HG03565 (cell line): ENCODE measurements around the gene UPK2.

Experiments used
- ATAC-seq: cut with Tn5 transposase; IDR thresholded peaks from one replicate; pipeline ENCODE4 v1.9.1; 2021; ENCODE audit warnings: mild to moderate bottlenecking, moderate library complexity; ENCODE audit not compliant: unreplicated experiment

Gene UPK2

DNA sequence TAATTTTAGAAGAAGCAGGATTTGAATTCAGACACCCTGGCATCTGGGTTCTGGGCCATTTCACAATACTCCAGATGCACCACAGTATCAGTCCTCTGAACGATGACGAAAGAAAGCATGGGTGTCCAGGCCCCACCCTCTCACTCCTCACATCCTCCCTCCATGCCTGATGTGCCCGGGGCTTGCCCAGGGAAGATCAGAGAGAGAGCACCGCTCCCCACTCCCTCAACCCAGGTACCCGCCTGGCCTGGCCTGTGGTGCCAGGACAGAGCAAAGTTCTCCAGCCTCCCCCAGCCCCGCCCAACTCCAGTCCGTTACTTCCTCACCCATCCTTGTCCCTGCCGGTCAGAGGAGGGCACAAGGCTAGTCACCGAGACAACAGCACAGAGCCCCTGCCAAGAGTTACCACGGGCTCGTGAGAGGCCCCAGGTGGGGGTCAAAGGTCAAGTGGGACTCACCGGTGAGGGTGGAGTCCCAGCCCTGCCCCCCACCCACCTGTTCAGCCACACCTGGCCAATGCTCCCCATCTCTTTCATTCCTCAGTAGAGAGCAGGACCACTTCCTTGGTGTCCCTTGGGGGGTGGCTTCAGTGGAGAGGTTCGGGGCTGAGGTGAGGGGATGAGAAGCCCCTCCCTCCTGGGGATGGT lies 38.5 kb upstream of the UPK2 start:
- no peak for ATAC-seq

- ATAC-seq: no peak
Measured at GRCh38 chr11:118918128-118918685, 37.9 kb upstream of the UPK2 start.

DNA sequence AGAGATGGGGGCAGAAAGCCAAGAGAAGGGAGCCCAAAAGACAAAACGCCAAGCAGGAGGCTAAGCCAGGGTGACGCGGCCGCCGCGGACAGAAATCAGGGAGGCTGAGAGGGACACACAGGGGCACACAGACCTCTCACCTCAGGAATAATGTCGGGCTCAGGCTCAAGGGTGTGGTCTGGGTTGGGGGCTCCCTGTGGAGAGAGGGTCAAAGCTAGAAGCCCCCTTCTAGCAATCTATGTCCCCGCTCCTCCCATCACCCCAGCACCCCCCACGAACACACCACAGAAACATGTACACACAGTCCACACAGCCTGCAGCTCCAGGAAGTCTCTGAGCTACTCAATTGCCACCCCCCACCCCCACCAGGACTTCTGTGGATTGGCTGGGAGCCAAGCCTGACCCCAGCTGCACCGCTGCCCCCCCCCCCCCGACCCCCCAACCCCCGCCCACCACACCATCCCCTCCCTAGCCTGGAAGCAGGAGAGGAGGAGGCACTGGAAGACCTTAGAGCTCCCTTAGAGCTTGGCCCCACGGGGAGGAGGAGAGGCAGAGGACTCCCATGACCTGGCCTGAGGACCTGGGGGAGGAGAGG lies 37.3 kb upstream of the UPK2 start:
- ATAC-seq: no peak

- no peak for ATAC-seq
Measured at GRCh38 chr11:118921121-118921928, 34.8 kb upstream of the UPK2 start.

DNA sequence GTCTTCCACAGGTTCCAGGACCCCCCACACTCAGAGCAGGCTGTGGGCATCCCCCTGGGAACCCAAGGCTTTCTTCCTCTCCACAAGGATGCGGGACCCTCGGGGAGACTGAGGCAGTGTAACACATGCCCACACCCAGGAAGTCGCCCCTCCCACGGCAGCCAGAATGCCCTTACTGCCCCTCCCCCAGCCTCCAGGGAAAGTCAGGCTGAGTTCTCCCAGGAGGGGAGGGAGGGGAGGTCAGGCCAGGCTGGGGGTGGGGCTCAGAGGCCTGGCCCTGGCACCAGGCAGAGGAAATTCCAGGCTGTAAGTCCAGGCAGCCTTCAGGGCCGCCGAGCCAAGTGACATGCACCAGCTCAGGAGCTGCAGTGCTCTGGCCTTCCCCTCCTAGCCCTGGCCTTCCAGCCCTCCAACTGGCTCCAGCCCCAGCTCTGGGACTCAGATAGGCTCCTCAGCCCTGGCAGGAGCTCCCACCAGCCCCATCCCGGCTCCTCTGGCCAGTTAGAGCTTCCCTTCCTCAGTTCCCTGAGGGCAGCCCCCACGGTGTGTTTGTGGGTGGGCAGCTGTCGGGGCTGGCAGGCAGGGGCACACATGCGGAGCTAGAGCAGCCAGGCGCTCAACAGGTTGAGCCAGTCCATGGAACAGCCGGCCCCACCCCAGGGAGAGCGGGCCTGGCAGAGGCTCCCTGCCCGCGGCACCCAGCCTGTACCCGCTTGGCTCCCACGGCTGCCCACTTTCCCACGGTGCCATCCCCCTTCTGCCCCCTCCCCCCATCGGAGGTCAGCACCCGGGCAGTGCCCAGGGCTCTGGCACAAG lies 34.0 kb upstream of the UPK2 start:
- ATAC-seq: no peak

- no peak for ATAC-seq
Measured at GRCh38 chr11:118922745-118923627, 33.1 kb upstream of the UPK2 start.

- ATAC-seq: no peak
Measured at GRCh38 chr11:118923721-118924587, 32.1 kb upstream of the UPK2 start.

DNA sequence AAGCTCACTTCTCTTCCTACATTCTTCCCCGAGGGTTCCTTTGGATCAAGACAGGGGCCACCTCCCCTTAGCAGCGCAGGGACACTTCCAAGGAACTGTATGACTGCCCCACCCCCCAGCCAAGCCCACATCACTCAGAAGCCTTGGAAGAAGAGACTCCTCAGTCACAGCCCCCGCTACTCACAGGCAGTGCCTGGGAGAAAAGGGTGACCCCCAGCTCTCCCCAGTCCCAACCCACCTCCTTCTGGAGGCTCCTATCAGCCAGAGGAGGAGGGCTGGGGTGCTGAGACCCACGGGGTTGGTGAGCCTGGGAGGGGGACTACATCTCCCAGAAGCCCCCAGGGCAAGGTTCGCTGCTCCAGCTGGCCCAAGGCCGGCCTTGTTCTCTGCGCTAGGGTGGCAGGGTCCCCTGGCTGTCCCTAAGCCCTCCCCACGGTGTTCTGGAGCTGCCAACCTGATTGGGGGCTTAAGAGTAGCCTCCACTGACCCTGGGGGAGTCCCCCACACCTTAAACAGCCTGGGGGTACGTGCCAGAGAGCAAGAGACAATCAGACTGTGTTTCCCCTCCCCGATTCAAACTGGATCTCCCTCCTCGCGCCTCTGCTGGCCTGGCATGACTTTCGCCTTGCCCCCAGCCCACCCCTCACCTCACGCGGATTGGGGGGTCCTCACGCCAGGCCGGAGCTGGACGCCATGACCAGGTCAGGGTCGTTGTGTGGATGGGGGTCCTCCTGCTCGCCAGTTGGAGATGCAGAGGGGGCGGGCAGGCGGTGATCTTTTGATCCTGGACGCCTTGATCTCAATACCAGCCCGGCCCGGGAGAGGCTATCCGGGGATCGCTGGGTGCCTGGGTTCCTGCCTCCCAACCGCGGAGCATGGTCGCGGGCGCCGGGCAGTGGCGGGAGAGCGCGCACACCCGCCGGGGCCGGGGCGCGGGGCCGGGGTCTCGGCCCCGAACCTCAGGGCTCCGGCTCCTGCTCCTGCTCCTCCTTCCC lies 31.2 kb upstream of the UPK2 start:
- ATAC-seq: no peak

DNA sequence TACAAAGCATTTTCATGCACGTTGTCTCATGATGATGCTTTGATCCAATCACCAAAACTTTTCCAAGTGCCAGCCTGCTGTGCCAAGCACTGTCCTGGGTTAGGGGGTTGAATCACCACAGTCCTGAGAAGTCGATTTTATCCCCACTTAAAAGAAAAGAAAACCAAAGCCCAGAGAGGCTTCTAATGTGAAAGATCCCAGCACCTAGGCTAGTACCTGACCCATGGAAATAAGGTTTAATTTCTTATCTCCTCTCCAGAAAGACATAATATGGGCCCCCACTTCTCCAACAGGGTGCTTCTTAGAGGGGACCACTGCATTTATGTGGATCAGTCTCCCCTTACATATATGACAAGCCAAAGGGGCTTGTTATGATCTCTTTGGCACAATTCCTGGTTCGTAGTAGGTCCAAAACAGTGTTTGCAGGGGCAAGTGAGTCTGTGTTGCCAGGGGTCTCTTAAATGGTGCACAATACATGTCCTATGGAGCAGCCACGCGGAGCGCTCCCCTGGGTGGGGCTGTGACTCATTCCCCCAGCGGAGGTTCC lies 28.5 kb upstream of the UPK2 start:
- ATAC-seq: no peak

DNA sequence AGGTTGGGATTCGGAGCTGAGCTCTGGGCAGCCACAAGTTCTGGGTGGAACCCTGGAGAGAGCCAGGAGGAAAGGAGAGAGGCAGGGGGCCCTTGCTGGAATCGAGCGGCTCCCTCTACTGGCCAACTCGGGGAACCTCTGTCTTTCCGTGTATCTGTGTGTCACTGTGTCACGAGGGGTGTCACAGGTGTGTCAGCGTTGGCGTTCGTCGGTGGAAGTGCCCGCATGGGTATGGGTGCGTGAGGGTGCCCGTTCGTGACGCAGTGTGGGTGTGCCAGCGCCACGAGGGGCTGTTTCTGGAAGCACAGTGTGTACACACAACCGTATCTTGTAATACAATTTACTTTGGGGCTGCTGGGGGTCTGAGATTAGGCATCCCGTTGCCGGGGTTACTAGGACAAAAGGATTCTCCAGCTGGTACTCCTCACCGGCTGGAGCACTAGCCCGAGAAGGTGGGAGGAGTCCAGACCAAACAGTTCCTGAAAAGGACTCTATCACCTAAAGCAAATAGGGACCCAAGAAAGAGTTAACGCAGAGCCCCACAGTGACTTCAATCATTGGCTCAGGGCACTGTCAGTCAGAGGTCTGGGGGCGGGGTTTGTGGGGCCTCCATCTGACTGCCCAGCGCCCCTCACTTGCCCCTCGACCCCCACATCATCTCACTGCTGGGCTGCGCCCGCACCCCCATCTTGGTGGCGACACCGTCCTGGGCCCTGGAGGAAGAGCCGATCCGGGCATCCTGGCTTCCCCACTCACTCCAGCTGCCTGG lies 27.8 kb upstream of the UPK2 start:
- ATAC-seq: peak; percentile 30

DNA sequence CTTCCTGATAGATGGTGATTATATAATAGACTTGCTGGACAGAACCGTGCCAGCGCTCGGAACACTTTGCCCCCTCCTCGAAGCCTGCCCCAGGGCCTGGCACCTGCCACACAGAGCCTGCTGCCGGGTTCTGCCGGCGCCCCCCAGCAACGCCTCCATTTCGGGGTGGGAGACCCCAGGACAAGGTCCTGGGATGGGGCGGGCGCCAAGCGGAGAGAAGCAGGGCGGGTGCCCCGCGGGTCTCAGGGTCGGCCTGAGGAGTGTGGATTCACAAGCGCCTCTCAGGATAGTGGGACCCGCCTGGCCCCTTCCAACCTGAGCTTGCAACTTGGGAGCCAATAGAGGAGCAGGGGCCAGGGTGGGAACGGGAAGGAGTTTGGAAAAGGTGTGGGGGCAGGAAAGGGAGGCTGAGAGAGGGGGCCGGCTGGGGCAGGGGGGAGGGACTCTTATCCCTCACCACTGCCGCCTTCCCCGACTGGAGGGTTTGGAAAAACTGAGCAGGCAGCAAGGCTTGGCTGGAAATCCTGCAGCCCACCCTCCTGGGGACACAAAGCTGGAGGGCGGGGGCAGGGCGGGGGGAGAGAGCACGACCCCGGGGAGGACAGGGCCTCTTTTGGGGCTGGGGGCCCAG lies 27.1 kb upstream of the UPK2 start:
- ATAC-seq: no peak

DNA sequence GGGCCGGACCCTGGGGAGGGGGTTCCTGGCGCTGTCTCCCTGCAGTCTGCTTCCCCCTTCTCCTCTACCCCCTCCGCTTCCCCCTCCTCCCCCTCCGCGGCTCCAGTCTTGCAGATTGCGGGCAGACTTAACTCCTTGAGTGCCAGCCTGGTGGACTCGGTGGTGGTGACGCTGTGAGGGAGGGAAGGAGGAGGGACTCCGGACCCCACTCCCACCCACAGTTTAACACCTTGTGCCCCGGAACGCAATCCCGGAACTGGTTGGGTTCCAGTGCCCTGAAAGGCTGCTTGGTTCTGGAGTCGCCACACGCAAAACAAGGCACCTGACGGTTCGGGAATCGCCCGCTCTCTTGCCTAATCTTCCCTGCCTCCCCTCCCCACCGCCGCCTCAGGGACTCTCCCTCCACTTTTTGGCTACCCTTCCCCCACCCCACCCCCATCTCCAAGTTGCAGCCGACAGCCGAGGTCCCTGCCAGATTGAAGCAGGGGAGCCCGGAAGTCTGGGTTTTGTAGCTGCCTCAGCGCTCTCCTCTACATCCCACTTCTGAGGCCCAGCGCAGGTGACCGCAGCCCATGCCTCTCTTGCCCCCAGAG lies 26.5 kb upstream of the UPK2 start:
- no peak for ATAC-seq

- ATAC-seq: no peak
Measured at GRCh38 chr11:118930094-118930712, 25.9 kb upstream of the UPK2 start.

GRCh38 chr11:118931571-118931970 lies 24.5 kb upstream of the UPK2 start:
- ATAC-seq: no peak

DNA sequence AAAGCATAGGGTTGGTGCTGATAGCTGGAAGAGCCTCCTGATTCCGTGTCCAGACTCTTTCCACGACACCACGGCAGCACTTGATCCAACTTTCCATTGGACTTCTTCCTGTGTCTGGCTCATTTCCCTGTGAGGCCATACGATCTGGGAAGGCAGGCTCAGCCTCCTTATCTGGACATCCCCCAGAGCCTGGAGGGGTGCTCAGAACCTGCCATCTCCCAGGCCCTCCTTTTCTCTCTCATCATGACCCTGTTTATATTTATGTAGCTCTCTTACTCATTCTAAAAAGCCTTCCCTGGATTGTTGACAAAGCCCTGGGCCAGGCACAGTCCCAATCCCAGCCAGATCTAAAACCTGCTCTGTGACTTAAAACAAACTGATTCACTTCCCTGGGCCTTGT lies 22.6 kb upstream of the UPK2 start:
- no peak for ATAC-seq

- no peak for ATAC-seq
Measured at GRCh38 chr11:118935376-118935775, 20.7 kb upstream of the UPK2 start.
